HUES64 (cell line): ENCODE results near the gene MYBPH.

ENCODE experiments used
- H3K27ac ChIP-seq: 2 replicates; pipeline ENCODE4 v1.7.0; 2013; ENCODE audit warnings: low read depth, low read length, inconsistent platforms
- H3K27me3 ChIP-seq: 2 replicates; pipeline ENCODE4 v1.6.1; 2013; ENCODE audit warnings: mild to moderate bottlenecking, low read length; ENCODE audit not compliant: insufficient read depth
- H3K36me3 ChIP-seq: 2 replicates; pipeline ENCODE4 v1.6.1; 2013; ENCODE audit warnings: mild to moderate bottlenecking, low read length; ENCODE audit not compliant: insufficient read depth
- H3K4me1 ChIP-seq: 2 replicates; pipeline ENCODE4 v1.6.1; 2013; ENCODE audit warnings: mild to moderate bottlenecking, low read length, moderate library complexity; ENCODE audit not compliant: insufficient read depth
- H3K4me3 ChIP-seq: 2 replicates; pipeline ENCODE4 v1.5.1; 2013; ENCODE audit warnings: mild to moderate bottlenecking, low read length, moderate library complexity
- H3K9ac ChIP-seq: 2 replicates; pipeline ENCODE4 v1.6.1; 2013; ENCODE audit warnings: mild to moderate bottlenecking, low read depth, low read length
- H3K9me3 ChIP-seq: 2 replicates; pipeline ENCODE4 v1.6.1; 2013; ENCODE audit warnings: low read depth, low read length; ENCODE audit not compliant: insufficient read depth
- WGBS: fragments of 150-250, 120-280 bp; methylation state at CpG from one replicate; pipeline ENCODE4 v1.1.7; 2013; ENCODE audit warnings: missing lambda C conversion rate; 5-methylcytosine and 5-hydroxymethylcytosine counted together

The MYBPH gene

GRCh38 chr1:203163891-203164635 lies 11.6 kb downstream of the MYBPH start:
- Histone ChIP-seq H3K9ac (no peak overlapping the region), H3K36me3 (no peaks in the 10 kb centered on the region), H3K27ac (no peak overlapping the region), H3K4me1 (no peaks in the 10 kb centered on the region), H3K9me3 (no peaks in the 10 kb centered on the region), H3K4me3 (no peak overlapping the region), H3K27me3 (no peaks in the 10 kb centered on the region; the same call in 1 of the 2 replicates)
- WGBS: 89% methylated on average over 7 of the region's 7 CpGs

GRCh38 chr1:203162403-203162802 lies 13.2 kb downstream of the MYBPH start:
- Histone ChIP-seq H3K4me3 (no peak overlapping the region), H3K27me3 (no peaks in the 10 kb centered on the region; the same call in 1 of the 2 replicates), H3K4me1 (no peaks in the 10 kb centered on the region), H3K27ac (no peak overlapping the region), H3K36me3 (no peaks in the 10 kb centered on the region), H3K9ac (no peak overlapping the region), H3K9me3 (no peaks in the 10 kb centered on the region)
- 88% methylated on average over 1 of the region's 1 CpG for WGBS

- no peaks in the 10 kb centered on the region for H3K36me3 ChIP-seq
- no peaks in the 10 kb centered on the region; the same call in 1 of the 2 replicates for H3K27me3 ChIP-seq
- no peaks in the 10 kb centered on the region for H3K9me3 ChIP-seq
- no peak overlapping the region for H3K9ac ChIP-seq
- no peak overlapping the region for H3K4me3 ChIP-seq
- 93% methylated on average over 11 of the region's 11 CpGs for WGBS
- no peaks in the 10 kb centered on the region for H3K4me1 ChIP-seq
- H3K27ac ChIP-seq: no peak overlapping the region
These were observed 13.9 kb downstream of the MYBPH start for GRCh38 chr1:203161703-203162102.

GRCh38 chr1:203161175-203161574 lies 14.5 kb downstream of the MYBPH start:
- Histone ChIP-seq H3K27me3 (no peaks in the 10 kb centered on the region; the same call in 1 of the 2 replicates), H3K4me3 (no peak overlapping the region), H3K9me3 (no peaks in the 10 kb centered on the region), H3K27ac (no peak overlapping the region), H3K4me1 (no peaks in the 10 kb centered on the region; the same call in 1 of the 2 replicates), H3K9ac (no peak overlapping the region), H3K36me3 (no peaks in the 10 kb centered on the region)
- WGBS: 92% methylated on average over 6 of the region's 6 CpGs

- no peak overlapping the region for H3K9ac ChIP-seq
These were observed 15.8 kb downstream of the MYBPH start for GRCh38 chr1:203159844-203160243.

GRCh38 chr1:203158960-203159665 lies 16.5 kb downstream of the MYBPH start:
- no peaks in the 10 kb centered on the region; the same call in 1 of the 2 replicates for H3K27me3 ChIP-seq
- no peak overlapping the region for H3K27ac ChIP-seq
- H3K4me3 ChIP-seq: no peak overlapping the region
- peaks cover 11% of the 10 kb centered on the region; the same call in 1 of the 2 replicates for H3K4me1 ChIP-seq
- no peak overlapping the region for H3K9ac ChIP-seq
- H3K36me3 ChIP-seq: no peaks in the 10 kb centered on the region
- WGBS: 90% methylated on average over 8 of the region's 9 CpGs
- H3K9me3 ChIP-seq: no peaks in the 10 kb centered on the region

More at GRCh38 chr1:203159844-203160243, 15.8 kb downstream of the MYBPH start:
- WGBS: 81% methylated on average over 1 of the region's 1 CpG
- Histone ChIP-seq H3K9me3 (no peaks in the 10 kb centered on the region), H3K27ac (no peak overlapping the region), H3K27me3 (no peaks in the 10 kb centered on the region; the same call in 1 of the 2 replicates), H3K36me3 (no peaks in the 10 kb centered on the region), H3K4me3 (no peak overlapping the region), H3K4me1 (peaks cover 4% of the 10 kb centered on the region; the same call in 1 of the 2 replicates)

GRCh38 chr1:203158423-203158822 lies 17.2 kb downstream of the MYBPH start:
- H3K27me3 ChIP-seq: no peaks in the 10 kb centered on the region; the same call in 1 of the 2 replicates
- no peak overlapping the region for H3K27ac ChIP-seq
- no peaks in the 10 kb centered on the region for H3K9me3 ChIP-seq
- H3K36me3 ChIP-seq: no peaks in the 10 kb centered on the region
- H3K4me1 ChIP-seq: peaks cover 18% of the 10 kb centered on the region
- no peak overlapping the region for H3K9ac ChIP-seq
- no peak overlapping the region for H3K4me3 ChIP-seq
- 88% methylated on average over 1 of the region's 1 CpG for WGBS

GRCh38 chr1:203156280-203156679 lies 19.3 kb downstream of the MYBPH start:
- Histone ChIP-seq H3K27me3 (no peaks in the 10 kb centered on the region), H3K4me3 (no peak overlapping the region), H3K9me3 (no peaks in the 10 kb centered on the region), H3K36me3 (no peaks in the 10 kb centered on the region), H3K9ac (no peak overlapping the region), H3K27ac (no peak overlapping the region), H3K4me1 (peaks cover 38% of the 10 kb centered on the region)
- WGBS: 91% methylated on average over 1 of the region's 1 CpG

- Histone ChIP-seq H3K27me3 (no peaks in the 10 kb centered on the region), H3K9ac (no peak overlapping the region), H3K36me3 (no peaks in the 10 kb centered on the region), H3K4me1 (peaks cover 53% of the 10 kb centered on the region), H3K4me3 (no peak overlapping the region), H3K9me3 (no peaks in the 10 kb centered on the region), H3K27ac (peak overlapping the region; percentile 51)
- WGBS: 64% methylated on average over 13 of the region's 13 CpGs
These were observed 21.4 kb downstream of the MYBPH start for GRCh38 chr1:203153989-203154821.

- H3K27ac ChIP-seq: peak overlapping the region; percentile 51
- no peak overlapping the region for H3K4me3 ChIP-seq
These were observed 22.3 kb downstream of the MYBPH start for GRCh38 chr1:203153051-203153988.

More at GRCh38 chr1:203153051-203153988, 22.3 kb downstream of the MYBPH start:
- no peak overlapping the region for H3K9ac ChIP-seq
- 33% methylated on average over 8 of the region's 9 CpGs for WGBS
- peaks cover 56% of the 10 kb centered on the region for H3K4me1 ChIP-seq
- no peaks in the 10 kb centered on the region for H3K36me3 ChIP-seq
- H3K9me3 ChIP-seq: no peaks in the 10 kb centered on the region
- no peaks in the 10 kb centered on the region for H3K27me3 ChIP-seq
